ENCODE data around the gene GSTK1. TPM values are rescaled to one million over a fixed set of nuclear protein-coding genes. Genes with fewer than 3 reads are reported as not detected.

Gene GSTK1
- polyA plus RNA-seq, 1 of the 3 experiments (the other 2 are of a cell fraction), result 299 TPM

- no peaks in the 10 kb centered on the region for H3K79me2 ChIP-seq (ENCODE audit: insufficient read depth)
- CTCF ChIA-PET, result interaction anchor here (0.7 to 5.5 kb wide), 7 partner anchors 28 to 235 kb away, joined by 3 to 125 read pairs (median 5); no protein-coding TSS in a partner anchor
- WGBS (ENCODE audit: low lambda C conversion rate), result 56% methylated on average over 7 of the region's 7 CpGs
Measured at GRCh38 chr7:143243111-143243510, 20.1 kb upstream of the GSTK1 start.

GRCh38 chr7:143243614-143244013 is 19.6 kb upstream of the GSTK1 start:
- POLR2A ChIA-PET, result interaction anchor here (0.6 kb wide), 1 partner anchor 92 kb away, joined by 5 read pairs; no protein-coding TSS in a partner anchor
- 46% methylated on average over 3 of the region's 3 CpGs for WGBS (ENCODE audit: low lambda C conversion rate)
- Histone ChIP-seq H3K36me3 (replicated peaks in 1 of 2; ENCODE audit: control insufficient read depth in 1 of 2, insufficient read depth in 2 of 2, low read length in 1 of 2) (no peaks in the 10 kb centered on the region), H3K4me2 (no peak overlapping the region), H3K9ac (no peak overlapping the region), H3K79me2 (ENCODE audit: insufficient read depth) (no peaks in the 10 kb centered on the region), H3K9me2 (no peaks in the 10 kb centered on the region), H3K9me3 (no peaks in the 10 kb centered on the region), H2AFZ (ENCODE audit: low read depth) (no peak overlapping the region), H3F3A (replicated peaks; ENCODE audit: insufficient read depth) (peaks cover 6% of the 10 kb centered on the region), H4K20me1 (ENCODE audit: insufficient read depth) (no peaks in the 10 kb centered on the region), H3K4me3 (ENCODE audit: low read depth in 2 of 2, low read length in 1 of 2) (no peak overlapping the region), H3K27me3 (ENCODE audit: insufficient read depth) (no peaks in the 10 kb centered on the region), H3K27ac (ENCODE audit: low read depth in 2 of 2, low read length in 1 of 2) (no peak overlapping the region), H3K4me1 (ENCODE audit: control insufficient read depth in 1 of 2, insufficient read depth in 2 of 2, low read depth in 1 of 2, low read length in 1 of 2) (peaks cover 0 to 7% of the 10 kb centered on the region in 2 experiments; a peak in 2 of 4 replicates)
- TF ChIP-seq TEAD4 (IDR thresholded peaks at IDR 0.05; ENCODE audit: borderline replicate concordance, insufficient read depth), result no peak
- TF ChIP-seq USF2 (IDR thresholded peaks at IDR 0.05; ENCODE audit: borderline replicate concordance, low read depth, low read length), result no peak
- no peak for TF ChIP-seq PBX3 (IDR thresholded peaks at IDR 0.05)
- no peak for TF ChIP-seq ZBTB33 (IDR thresholded peaks at IDR 0.05; ENCODE audit: borderline replicate concordance, low read depth)
- TF ChIP-seq FOXM1 (IDR thresholded peaks at IDR 0.05; ENCODE audit: low read depth), result no peak
- CTCF ChIA-PET, result interaction anchor here (0.6 to 2.4 kb wide), 7 partner anchors 11 to 236 kb away, joined by 3 to 10 read pairs (median 3); no protein-coding TSS in a partner anchor
- DNase-seq, result no peak

More at GRCh38 chr7:143243111-143243510, 20.1 kb upstream of the GSTK1 start:
- Histone ChIP-seq H3K36me3 (replicated peaks in 1 of 2; ENCODE audit: control insufficient read depth in 1 of 2, insufficient read depth in 2 of 2, low read length in 1 of 2) (no peaks in the 10 kb centered on the region), H3K9me2 (no peaks in the 10 kb centered on the region), H4K20me1 (ENCODE audit: insufficient read depth) (no peaks in the 10 kb centered on the region), H3K27ac (ENCODE audit: low read depth in 2 of 2, low read length in 1 of 2) (no peak overlapping the region), H3K4me2 (no peak overlapping the region), H2AFZ (ENCODE audit: low read depth) (no peak overlapping the region), H3K27me3 (ENCODE audit: insufficient read depth) (no peaks in the 10 kb centered on the region), H3K4me1 (ENCODE audit: control insufficient read depth in 1 of 2, insufficient read depth in 2 of 2, low read depth in 1 of 2, low read length in 1 of 2) (peaks cover 0 to 7% of the 10 kb centered on the region in 2 experiments; a peak in 2 of 4 replicates), H3F3A (replicated peaks; ENCODE audit: insufficient read depth) (peaks cover 6% of the 10 kb centered on the region), H3K9me3 (no peaks in the 10 kb centered on the region), H3K4me3 (ENCODE audit: low read depth in 2 of 2, low read length in 1 of 2) (no peak overlapping the region), H3K9ac (no peak overlapping the region)
- no peak for DNase-seq
- TF ChIP-seq SMC3 (IDR thresholded peaks at IDR 0.05; ENCODE audit: low read depth, low read length) (no peak), REST (IDR thresholded peaks at IDR 0.05; ENCODE audit: low read depth, low read length) (no peak), GABPA (IDR thresholded peaks at IDR 0.05; ENCODE audit: low read depth) (no peak), MXI1 (IDR thresholded peaks at IDR 0.05; ENCODE audit: low read depth, low read length) (no peak), EZH2phosphoT487 (IDR thresholded peaks at IDR 0.05; ENCODE audit: borderline replicate concordance, low read depth) (no peak), SIN3A (IDR thresholded peaks at IDR 0.05; ENCODE audit: borderline replicate concordance, low read depth, low read length) (no peak), FOSL2 (IDR thresholded peaks at IDR 0.05; ENCODE audit: borderline replicate concordance, low read depth) (no peak), NFIC (IDR thresholded peaks at IDR 0.05; ENCODE audit: borderline replicate concordance) (no peak)
- POLR2A ChIA-PET, result interaction anchor here (0.6 kb wide), 1 partner anchor 93 kb away, joined by 5 read pairs; no protein-coding TSS in a partner anchor
